ENCODE measurements around the gene PNPLA5. TPM values are rescaled to one million over a fixed set of nuclear protein-coding genes. Genes with fewer than 3 reads are reported as not detected.

The PNPLA5 gene
- total and polyA plus RNA-seq, 2 donors (not counting 1 experiment from before 2014, with no cell fraction given): 0.33 TPM; not detected in 1

DNA sequence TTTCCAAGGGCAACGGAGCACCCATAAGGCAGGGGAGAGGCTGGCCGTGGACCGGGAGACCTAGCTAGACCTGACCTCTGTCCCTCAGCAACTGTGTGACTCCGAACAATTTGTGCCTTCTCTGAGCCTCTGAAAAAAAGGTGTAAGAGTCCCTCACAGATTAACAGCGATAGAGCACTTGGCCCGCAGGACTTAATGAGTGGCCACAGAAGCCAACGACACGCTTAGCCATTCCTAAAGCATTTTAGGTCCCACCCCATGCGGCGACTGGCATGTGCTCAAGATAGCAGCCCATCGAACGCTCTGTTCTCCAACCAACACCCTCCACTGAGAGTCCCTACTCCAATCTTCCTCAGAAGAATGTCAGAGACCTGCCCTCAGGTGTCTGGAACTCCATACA, 31.0 kb downstream of the PNPLA5 start:
- Histone ChIP-seq H4K20me1 (ENCODE audit: control insufficient read depth, extremely low read depth, insufficient read depth, low read length) (no peaks in the 10 kb centered on the region), H3K36me3 (ENCODE audit: control insufficient read depth, insufficient read depth, low read length) (no peaks in the 10 kb centered on the region), H3K27ac (ENCODE audit: insufficient read depth, low read length) (no peak overlapping the region), H3K79me2 (ENCODE audit: control insufficient read depth, insufficient read depth, low read length) (no peaks in the 10 kb centered on the region), H3K27me3 (ENCODE audit: control insufficient read depth, insufficient read depth, low read length) (peaks cover 8% of the 10 kb centered on the region), H3K9me3 (ENCODE audit: control insufficient read depth, insufficient read depth, low read depth, low read length) (no peaks in the 10 kb centered on the region), H3K4me3 (replicated peaks in 1 of 4; ENCODE audit: control extremely low read depth in 1 of 4, insufficient read depth in 1 of 4, low read depth in 3 of 4, low read length in 4 of 4) (no peak overlapping the region), H3K9ac (ENCODE audit: insufficient read depth, low read length) (no peak overlapping the region), H3K4me2 (ENCODE audit: extremely low read depth, insufficient read depth, low read length) (no peak overlapping the region), H3K4me1 (ENCODE audit: control insufficient read depth, extremely low read depth, insufficient read depth, low read length) (no peaks in the 10 kb centered on the region), H2AFZ (ENCODE audit: low read length) (no peak overlapping the region)
- DNase-seq (ENCODE audit: low read depth in 2 of 2): no peak
- TF ChIP-seq, protein P1, sequence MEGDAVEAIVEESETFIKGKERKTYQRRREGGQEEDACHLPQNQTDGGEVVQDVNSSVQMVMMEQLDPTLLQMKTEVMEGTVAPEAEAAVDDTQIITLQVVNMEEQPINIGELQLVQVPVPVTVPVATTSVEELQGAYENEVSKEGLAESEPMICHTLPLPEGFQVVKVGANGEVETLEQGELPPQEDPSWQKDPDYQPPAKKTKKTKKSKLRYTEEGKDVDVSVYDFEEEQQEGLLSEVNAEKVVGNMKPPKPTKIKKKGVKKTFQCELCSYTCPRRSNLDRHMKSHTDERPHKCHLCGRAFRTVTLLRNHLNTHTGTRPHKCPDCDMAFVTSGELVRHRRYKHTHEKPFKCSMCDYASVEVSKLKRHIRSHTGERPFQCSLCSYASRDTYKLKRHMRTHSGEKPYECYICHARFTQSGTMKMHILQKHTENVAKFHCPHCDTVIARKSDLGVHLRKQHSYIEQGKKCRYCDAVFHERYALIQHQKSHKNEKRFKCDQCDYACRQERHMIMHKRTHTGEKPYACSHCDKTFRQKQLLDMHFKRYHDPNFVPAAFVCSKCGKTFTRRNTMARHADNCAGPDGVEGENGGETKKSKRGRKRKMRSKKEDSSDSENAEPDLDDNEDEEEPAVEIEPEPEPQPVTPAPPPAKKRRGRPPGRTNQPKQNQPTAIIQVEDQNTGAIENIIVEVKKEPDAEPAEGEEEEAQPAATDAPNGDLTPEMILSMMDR (conservative IDR thresholded peaks at IDR 0.05 in 1 of 2, IDR thresholded peaks at IDR 0.05 in 1 of 2; ENCODE audit: low read depth in 1 of 2, low read length in 2 of 2): no peak
- TF ChIP-seq EZH2 (IDR thresholded peaks at IDR 0.05; ENCODE audit: low read length, missing control alignments): no peak

DNA sequence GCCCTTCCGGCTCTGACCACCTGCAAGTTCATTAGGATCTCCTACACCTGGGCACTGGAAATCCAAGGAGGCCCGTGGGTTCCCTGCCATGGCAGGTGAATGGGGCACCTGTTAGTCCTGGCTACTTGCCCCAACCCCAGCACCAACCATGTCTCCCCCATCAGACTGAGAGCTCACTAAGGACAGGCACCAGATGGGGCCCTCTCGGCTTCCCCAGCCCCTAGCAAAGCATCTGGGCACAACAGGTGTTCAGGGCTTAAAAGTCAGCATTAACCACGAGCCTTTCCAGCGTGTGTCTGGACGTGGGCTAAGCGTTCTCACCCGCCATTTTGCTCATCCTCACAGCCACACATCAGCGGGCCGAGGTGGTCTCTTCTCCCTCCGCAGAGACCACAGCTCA, 31.7 kb downstream of the PNPLA5 start:
- no peak for TF ChIP-seq EZH2 (IDR thresholded peaks at IDR 0.05; ENCODE audit: low read length, missing control alignments)
- TF ChIP-seq, protein P1 (conservative IDR thresholded peaks at IDR 0.05 in 1 of 2, IDR thresholded peaks at IDR 0.05 in 1 of 2; ENCODE audit: low read depth in 1 of 2, low read length in 2 of 2): no peak
- H3K9ac ChIP-seq (ENCODE audit: insufficient read depth, low read length): no peak overlapping the region

DNA sequence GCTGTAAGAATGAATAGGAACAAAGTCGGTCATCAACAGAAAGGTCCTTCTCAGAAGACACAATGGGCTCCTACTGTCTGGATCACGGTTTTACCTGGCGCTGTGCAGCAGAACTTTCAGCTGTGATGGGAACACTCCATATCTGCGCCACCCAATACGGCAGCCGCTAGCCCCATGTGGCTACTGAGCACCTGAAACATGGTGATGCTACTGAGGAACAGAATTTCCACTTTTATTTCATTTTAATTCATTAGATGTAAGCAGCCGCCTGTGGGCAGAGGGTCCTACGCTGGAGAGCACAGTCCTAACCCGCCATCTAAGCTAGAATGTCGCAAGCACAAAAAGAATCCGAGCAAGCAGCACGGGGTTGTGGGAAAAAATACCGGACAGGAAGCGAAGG, 32.2 kb downstream of the PNPLA5 start:
- Histone ChIP-seq H3K36me3 (ENCODE audit: control insufficient read depth, insufficient read depth, low read length) (no peaks in the 10 kb centered on the region), H3K27ac (ENCODE audit: insufficient read depth, low read length) (no peak overlapping the region), H3K9me3 (ENCODE audit: control insufficient read depth, insufficient read depth, low read depth, low read length) (no peaks in the 10 kb centered on the region), H2AFZ (ENCODE audit: low read length) (no peak overlapping the region), H3K4me2 (ENCODE audit: extremely low read depth, insufficient read depth, low read length) (no peak overlapping the region), H3K4me3 (replicated peaks in 1 of 4; ENCODE audit: control extremely low read depth in 1 of 4, insufficient read depth in 1 of 4, low read depth in 3 of 4, low read length in 4 of 4) (no peak overlapping the region), H3K4me1 (ENCODE audit: control insufficient read depth, extremely low read depth, insufficient read depth, low read length) (no peaks in the 10 kb centered on the region), H3K79me2 (ENCODE audit: control insufficient read depth, insufficient read depth, low read length) (no peaks in the 10 kb centered on the region), H3K9ac (ENCODE audit: insufficient read depth, low read length) (no peak overlapping the region), H4K20me1 (ENCODE audit: control insufficient read depth, extremely low read depth, insufficient read depth, low read length) (no peaks in the 10 kb centered on the region), H3K27me3 (ENCODE audit: control insufficient read depth, insufficient read depth, low read length) (peaks cover 8% of the 10 kb centered on the region)
- no peak for DNase-seq (ENCODE audit: low read depth in 2 of 2)
- TF ChIP-seq EZH2 (IDR thresholded peaks at IDR 0.05; ENCODE audit: low read length, missing control alignments): no peak
- TF ChIP-seq, protein P1 (conservative IDR thresholded peaks at IDR 0.05 in 1 of 2, IDR thresholded peaks at IDR 0.05 in 1 of 2; ENCODE audit: low read depth in 1 of 2, low read length in 2 of 2): no peak

More for the DNA sequence above, 31.7 kb downstream of the PNPLA5 start:
- H3K27ac ChIP-seq (ENCODE audit: insufficient read depth, low read length): no peak overlapping the region
- no peaks in the 10 kb centered on the region for H3K9me3 ChIP-seq (ENCODE audit: control insufficient read depth, insufficient read depth, low read depth, low read length)
- H2AFZ ChIP-seq (ENCODE audit: low read length): no peak overlapping the region
- H3K4me2 ChIP-seq (ENCODE audit: extremely low read depth, insufficient read depth, low read length): no peak overlapping the region
- no peak for DNase-seq (ENCODE audit: low read depth in 2 of 2)
- no peaks in the 10 kb centered on the region for H4K20me1 ChIP-seq (ENCODE audit: control insufficient read depth, extremely low read depth, insufficient read depth, low read length)
- no peaks in the 10 kb centered on the region for H3K36me3 ChIP-seq (ENCODE audit: control insufficient read depth, insufficient read depth, low read length)
- no peaks in the 10 kb centered on the region for H3K79me2 ChIP-seq (ENCODE audit: control insufficient read depth, insufficient read depth, low read length)
- no peak overlapping the region for H3K4me3 ChIP-seq (replicated peaks in 1 of 4; ENCODE audit: control extremely low read depth in 1 of 4, insufficient read depth in 1 of 4, low read depth in 3 of 4, low read length in 4 of 4)
- no peaks in the 10 kb centered on the region for H3K4me1 ChIP-seq (ENCODE audit: control insufficient read depth, extremely low read depth, insufficient read depth, low read length)
- peaks cover 8% of the 10 kb centered on the region for H3K27me3 ChIP-seq (ENCODE audit: control insufficient read depth, insufficient read depth, low read length)

Data from fibroblast of lung (primary cell).